B cell (primary cell): Measurements from ENCODE around the gene BTG2.

Source experiments
- EZH2 ChIP-seq: IDR thresholded peaks from 2 replicates; pipeline ENCODE4 v1.6.1; 2012; ENCODE audit warnings: borderline replicate concordance, low read depth, mild to moderate bottlenecking, moderate library complexity, low read length; ENCODE audit not compliant: insufficient read depth, poor library complexity, severe bottlenecking
- TF ChIP-seq, protein P1 (sequence below): fragments of 200-600 bp; IDR thresholded peaks from one replicate; pipeline ENCODE4 v1.8.0; 2022; ENCODE audit warnings: antibody characterized with exemption, mild to moderate bottlenecking

DNA sequence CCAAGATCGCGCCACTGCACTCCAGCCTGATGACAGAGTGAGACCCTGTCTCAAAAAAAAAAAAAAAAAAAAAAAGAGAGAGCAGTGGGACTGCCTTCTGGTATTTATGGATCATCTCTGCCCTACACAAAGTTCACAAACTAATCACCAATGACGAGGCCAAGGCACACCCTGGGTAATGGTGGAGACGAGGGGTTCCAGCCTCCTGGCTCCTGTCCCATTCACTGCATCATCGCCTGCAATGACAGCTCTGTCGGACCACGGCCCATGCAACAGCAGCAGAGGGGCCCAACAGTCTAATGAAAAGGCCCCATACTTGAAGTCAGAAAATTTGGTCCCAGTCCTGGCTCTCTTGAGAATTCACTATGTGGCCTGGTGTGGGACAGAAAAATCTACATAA is 2.9 kb upstream of the BTG2 start:
- TF ChIP-seq, protein P1, sequence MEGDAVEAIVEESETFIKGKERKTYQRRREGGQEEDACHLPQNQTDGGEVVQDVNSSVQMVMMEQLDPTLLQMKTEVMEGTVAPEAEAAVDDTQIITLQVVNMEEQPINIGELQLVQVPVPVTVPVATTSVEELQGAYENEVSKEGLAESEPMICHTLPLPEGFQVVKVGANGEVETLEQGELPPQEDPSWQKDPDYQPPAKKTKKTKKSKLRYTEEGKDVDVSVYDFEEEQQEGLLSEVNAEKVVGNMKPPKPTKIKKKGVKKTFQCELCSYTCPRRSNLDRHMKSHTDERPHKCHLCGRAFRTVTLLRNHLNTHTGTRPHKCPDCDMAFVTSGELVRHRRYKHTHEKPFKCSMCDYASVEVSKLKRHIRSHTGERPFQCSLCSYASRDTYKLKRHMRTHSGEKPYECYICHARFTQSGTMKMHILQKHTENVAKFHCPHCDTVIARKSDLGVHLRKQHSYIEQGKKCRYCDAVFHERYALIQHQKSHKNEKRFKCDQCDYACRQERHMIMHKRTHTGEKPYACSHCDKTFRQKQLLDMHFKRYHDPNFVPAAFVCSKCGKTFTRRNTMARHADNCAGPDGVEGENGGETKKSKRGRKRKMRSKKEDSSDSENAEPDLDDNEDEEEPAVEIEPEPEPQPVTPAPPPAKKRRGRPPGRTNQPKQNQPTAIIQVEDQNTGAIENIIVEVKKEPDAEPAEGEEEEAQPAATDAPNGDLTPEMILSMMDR: no peak
- TF ChIP-seq EZH2: no peak
